DND-41 (cell line): ENCODE measurements around the gene NGDN.
"Not testable (repeated sequence)": the region's sequence is repeated elsewhere in the genome, so short reads cannot be mapped to it uniquely, and the experiment has no call there.

ENCODE experiments used
- EZH2 ChIP-seq: IDR thresholded peaks from 3 replicates; pipeline ENCODE4 v1.6.1; 2012; ENCODE audit warnings: borderline replicate concordance, low read depth, mild to moderate bottlenecking, moderate library complexity, low read length, inconsistent platforms; ENCODE audit not compliant: severe bottlenecking
- TF ChIP-seq, protein P1 (sequence below): IDR thresholded peaks from 2 replicates; pipeline ENCODE4 v1.5.1; 2012; ENCODE audit warnings: borderline replicate concordance, low read length, moderate library complexity, mild to moderate bottlenecking; ENCODE audit not compliant: poor library complexity, severe bottlenecking; ENCODE audit errors: extremely low read depth

DNA sequence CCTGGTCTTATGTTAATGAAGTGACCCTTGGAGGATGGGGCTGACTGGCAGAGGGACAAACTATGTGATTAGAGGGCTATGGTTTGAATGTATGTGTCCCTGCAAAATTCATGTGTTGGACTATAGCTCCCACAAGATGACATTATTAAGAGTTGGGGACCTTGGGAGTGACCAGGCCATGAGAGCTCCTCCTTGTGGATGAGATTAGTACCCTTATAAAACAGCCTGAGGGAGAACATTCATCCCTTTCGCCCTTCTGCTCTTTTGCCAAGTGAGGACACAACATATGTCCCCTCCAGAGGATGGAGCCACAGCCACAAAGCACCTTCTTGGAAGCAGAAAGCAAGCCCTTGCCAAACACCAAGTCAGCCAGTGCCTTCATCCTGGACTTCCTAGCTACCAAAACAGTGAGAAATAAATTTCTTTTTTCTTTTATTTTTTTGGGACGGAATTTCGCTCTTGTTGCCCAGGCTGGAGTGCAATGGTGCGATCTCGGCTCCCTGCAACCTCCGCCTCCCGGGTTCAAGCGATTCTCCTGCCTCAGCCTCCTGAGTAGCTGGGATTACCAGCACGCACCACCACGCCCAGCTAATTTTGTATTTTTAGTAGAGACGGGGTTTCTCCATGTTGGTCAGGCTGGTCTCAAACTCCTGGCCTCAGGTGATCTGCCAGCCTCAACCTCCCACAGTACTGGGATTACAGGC lies 12.5 kb upstream of the NGDN start:
- TF ChIP-seq, protein P1, sequence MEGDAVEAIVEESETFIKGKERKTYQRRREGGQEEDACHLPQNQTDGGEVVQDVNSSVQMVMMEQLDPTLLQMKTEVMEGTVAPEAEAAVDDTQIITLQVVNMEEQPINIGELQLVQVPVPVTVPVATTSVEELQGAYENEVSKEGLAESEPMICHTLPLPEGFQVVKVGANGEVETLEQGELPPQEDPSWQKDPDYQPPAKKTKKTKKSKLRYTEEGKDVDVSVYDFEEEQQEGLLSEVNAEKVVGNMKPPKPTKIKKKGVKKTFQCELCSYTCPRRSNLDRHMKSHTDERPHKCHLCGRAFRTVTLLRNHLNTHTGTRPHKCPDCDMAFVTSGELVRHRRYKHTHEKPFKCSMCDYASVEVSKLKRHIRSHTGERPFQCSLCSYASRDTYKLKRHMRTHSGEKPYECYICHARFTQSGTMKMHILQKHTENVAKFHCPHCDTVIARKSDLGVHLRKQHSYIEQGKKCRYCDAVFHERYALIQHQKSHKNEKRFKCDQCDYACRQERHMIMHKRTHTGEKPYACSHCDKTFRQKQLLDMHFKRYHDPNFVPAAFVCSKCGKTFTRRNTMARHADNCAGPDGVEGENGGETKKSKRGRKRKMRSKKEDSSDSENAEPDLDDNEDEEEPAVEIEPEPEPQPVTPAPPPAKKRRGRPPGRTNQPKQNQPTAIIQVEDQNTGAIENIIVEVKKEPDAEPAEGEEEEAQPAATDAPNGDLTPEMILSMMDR: peak; percentile 26
- not testable (repeated sequence) for TF ChIP-seq EZH2
